ENCODE data around the gene ITGAV. TPM values are rescaled to one million over a fixed set of nuclear protein-coding genes. Genes with fewer than 3 reads are reported as not detected.

The ITGAV gene
- total and polyA plus RNA-seq, 12 donors = 17.2 to 292 (median 223) TPM

- H3K4me3 ChIP-seq = no peak overlapping the region
- H3K9me3 ChIP-seq = peaks cover 0 to 22% (median 0%) of the 10 kb centered on the region in 11 donors
- 97 to 98% methylated on average over 3 of the region's 3 CpGs for WGBS, 2 donors
- intact Hi-C loops (cut with DNase I) = no loop called here
- peaks cover 0 to 7% (median 0%) of the 10 kb centered on the region in 7 donors for H3K27me3 ChIP-seq
- DNase-seq (no peak), ATAC-seq (no peak)
- H3K36me3 ChIP-seq = no peaks in the 10 kb centered on the region
- H3K4me1 ChIP-seq = peaks cover 0 to 6% (median 5%) of the 10 kb centered on the region in 9 donors
- TF ChIP-seq CTCF (IDR thresholded peaks at IDR 0.05) = no peak
- no peak overlapping the region for H3K27ac ChIP-seq
These were observed 99.0 kb downstream of the ITGAV start for GRCh38 chr2:186688813-186689212.

GRCh38 chr2:186690786-186691185, 100.9 kb downstream of the ITGAV start:
- no peak for ATAC-seq
- Histone ChIP-seq H3K27ac (no peak overlapping the region), H3K27me3 (peaks cover 0 to 19% (median 0%) of the 10 kb centered on the region in 7 donors), H3K4me1 (peaks cover 0 to 18% (median 8%) of the 10 kb centered on the region in 9 donors), H3K4me3 (no peak overlapping the region), H3K36me3 (no peaks in the 10 kb centered on the region), H3K9me3 (peaks cover 0 to 22% (median 0%) of the 10 kb centered on the region in 11 donors)
- TF ChIP-seq CTCF (IDR thresholded peaks at IDR 0.05) = no peak
- intact Hi-C loops (cut with DNase I) = no loop called here
- 95 to 97% methylated on average over 2 of the region's 2 CpGs for WGBS, 2 donors
- no peak for DNase-seq

- Histone ChIP-seq H3K36me3 (no peaks in the 10 kb centered on the region), H3K9me3 (peaks cover 0 to 22% (median 0%) of the 10 kb centered on the region in 11 donors), H3K4me1 (peaks cover 0 to 18% (median 8%) of the 10 kb centered on the region in 9 donors), H3K27me3 (peaks cover 0 to 19% (median 0%) of the 10 kb centered on the region in 7 donors), H3K4me3 (no peak overlapping the region), H3K27ac (no peak overlapping the region)
- no peak for TF ChIP-seq CTCF (IDR thresholded peaks at IDR 0.05)
- intact Hi-C loops (cut with DNase I) = no loop called here
- ATAC-seq (no peak), DNase-seq (no peak)
These were observed 101.4 kb downstream of the ITGAV start for GRCh38 chr2:186691231-186691630.

- peaks cover 0 to 19% (median 0%) of the 10 kb centered on the region in 11 donors for H3K9me3 ChIP-seq
- H3K36me3 ChIP-seq = no peaks in the 10 kb centered on the region
- intact Hi-C loops (cut with DNase I) = no loop called here
- H3K27me3 ChIP-seq = peaks cover 0 to 19% (median 0%) of the 10 kb centered on the region in 7 donors
- TF ChIP-seq CTCF (IDR thresholded peaks at IDR 0.05) = no peak
- H3K4me3 ChIP-seq = no peak overlapping the region
- peaks cover 0 to 18% (median 8%) of the 10 kb centered on the region in 9 donors for H3K4me1 ChIP-seq
- DNase-seq (no peak), ATAC-seq (no peak)
- 97 to 99% methylated on average over 5 of the region's 5 CpGs for WGBS, 2 donors
- H3K27ac ChIP-seq = no peak overlapping the region
These were observed 102.0 kb downstream of the ITGAV start for GRCh38 chr2:186691900-186692299.

All from heart right ventricle (tissue), 16 donors.